Vagina (tissue), 2 donors: ENCODE results near the gene DPYD.

Experiments used
- POLR2A ChIP-seq, 2 donors: fragments of 450-650 bp; IDR thresholded peaks; one replicate each; pipeline ENCODE4 v1.6.1; 2017; ENCODE audit warnings: antibody characterized with exemption in 2 of 2, mild to moderate bottlenecking in 2 of 2, moderate library complexity in 2 of 2
- POLR2AphosphoS5 ChIP-seq, 2 donors: sonication (generic); formaldehyde crosslinking; IDR thresholded peaks; one replicate each; pipeline ENCODE4 v1.9.0; 2017; ENCODE audit warnings: antibody characterized with exemption in 2 of 2, mild to moderate bottlenecking in 2 of 2, low read depth in 1 of 2; ENCODE audit not compliant: insufficient read depth in 1 of 2
- TF ChIP-seq, protein P1 (sequence below), 3 experiments: fragments of 450-650 bp in 2 of 3; fragments of 200-600 bp in 1 of 3; sonication (generic) in 1 of 3; IDR thresholded peaks; one replicate each; pipeline ENCODE4 v1.5.1; 2017 to 2019; ENCODE audit warnings: antibody characterized with exemption in 3 of 3, mild to moderate bottlenecking in 2 of 3, moderate library complexity in 2 of 3

DNA sequence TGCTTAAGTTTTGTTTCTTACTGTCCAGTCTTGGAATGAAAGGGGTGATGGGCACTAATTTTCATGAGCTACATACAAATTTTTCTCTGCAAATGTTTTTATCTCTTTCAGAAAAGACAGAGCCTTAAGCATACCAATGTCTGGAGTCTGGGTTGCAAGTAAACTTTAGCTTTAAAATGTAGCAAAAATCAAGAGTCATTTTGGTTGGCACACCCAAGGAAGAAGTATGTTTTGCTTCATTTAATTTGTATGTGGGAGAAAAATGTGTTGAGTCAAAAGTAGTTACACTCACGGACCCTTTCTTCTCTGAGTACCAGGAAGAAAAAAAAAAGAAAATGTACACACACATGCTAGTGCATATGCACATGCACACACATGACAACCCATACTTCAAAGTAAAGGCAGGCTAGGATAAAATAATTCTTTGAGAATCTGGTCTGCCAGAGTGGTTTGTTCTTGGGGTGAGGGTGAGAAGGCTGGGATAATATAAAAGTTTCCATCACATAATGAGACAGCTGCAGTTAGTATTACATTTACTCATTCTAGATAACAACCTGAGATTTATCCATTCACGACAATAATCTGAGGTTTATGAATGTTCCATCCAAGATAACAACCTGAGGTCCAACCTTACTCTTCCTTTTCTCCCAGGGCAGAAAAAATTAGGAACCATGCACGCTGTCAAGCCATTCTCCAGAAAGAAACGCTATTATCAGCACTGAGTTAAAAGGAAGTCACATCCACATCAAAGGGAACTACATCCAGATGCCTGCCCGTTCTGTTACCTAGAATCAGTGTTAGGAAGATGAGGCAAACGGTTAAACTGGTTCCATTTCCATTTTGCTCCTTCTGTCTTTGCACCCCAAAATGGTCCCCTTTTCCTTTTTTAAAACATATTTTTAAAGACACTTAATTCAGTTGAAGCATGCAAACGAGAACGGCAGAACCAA is 9.3 kb downstream of the DPYD start:
- TF ChIP-seq, protein P1, sequence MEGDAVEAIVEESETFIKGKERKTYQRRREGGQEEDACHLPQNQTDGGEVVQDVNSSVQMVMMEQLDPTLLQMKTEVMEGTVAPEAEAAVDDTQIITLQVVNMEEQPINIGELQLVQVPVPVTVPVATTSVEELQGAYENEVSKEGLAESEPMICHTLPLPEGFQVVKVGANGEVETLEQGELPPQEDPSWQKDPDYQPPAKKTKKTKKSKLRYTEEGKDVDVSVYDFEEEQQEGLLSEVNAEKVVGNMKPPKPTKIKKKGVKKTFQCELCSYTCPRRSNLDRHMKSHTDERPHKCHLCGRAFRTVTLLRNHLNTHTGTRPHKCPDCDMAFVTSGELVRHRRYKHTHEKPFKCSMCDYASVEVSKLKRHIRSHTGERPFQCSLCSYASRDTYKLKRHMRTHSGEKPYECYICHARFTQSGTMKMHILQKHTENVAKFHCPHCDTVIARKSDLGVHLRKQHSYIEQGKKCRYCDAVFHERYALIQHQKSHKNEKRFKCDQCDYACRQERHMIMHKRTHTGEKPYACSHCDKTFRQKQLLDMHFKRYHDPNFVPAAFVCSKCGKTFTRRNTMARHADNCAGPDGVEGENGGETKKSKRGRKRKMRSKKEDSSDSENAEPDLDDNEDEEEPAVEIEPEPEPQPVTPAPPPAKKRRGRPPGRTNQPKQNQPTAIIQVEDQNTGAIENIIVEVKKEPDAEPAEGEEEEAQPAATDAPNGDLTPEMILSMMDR (IDR thresholded peaks at IDR 0.05), result no peak
- TF ChIP-seq POLR2AphosphoS5 (IDR thresholded peaks at IDR 0.05; ENCODE audit: insufficient read depth in 1 of 2, low read depth in 1 of 2) (no peak), POLR2A (IDR thresholded peaks at IDR 0.05) (no peak)
